GM15510 (cell line): Measurements from ENCODE around the gene ETV3.

ENCODE experiments used
- POLR2A ChIP-seq: IDR thresholded peaks from 3 replicates; pipeline ENCODE4 v1.6.1; 2011; ENCODE audit warnings: borderline replicate concordance; ENCODE audit not compliant: insufficient read length; ENCODE audit errors: extremely low read depth

Gene ETV3

DNA sequence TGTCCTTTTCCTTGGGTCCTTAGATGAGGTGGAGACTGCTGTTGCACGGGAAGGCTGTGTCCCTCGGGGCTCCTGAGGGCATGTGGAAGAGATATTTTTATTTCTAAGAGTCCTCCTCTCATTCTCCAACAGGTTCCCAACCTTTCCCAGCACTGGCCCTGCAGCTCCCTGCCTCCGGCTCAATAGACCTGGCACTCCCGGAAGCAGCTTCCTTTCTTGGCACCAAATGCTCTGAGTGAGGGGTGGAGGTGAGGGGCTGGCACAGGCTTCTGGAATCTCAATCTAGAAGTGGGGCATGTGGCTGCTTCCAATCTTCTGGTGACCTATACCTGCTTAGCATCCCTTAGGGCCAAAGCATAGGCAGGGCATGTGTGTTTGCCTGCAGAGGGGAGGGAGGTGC is 43.1 kb downstream of the ETV3 start:
- TF ChIP-seq POLR2A = no peak

DNA sequence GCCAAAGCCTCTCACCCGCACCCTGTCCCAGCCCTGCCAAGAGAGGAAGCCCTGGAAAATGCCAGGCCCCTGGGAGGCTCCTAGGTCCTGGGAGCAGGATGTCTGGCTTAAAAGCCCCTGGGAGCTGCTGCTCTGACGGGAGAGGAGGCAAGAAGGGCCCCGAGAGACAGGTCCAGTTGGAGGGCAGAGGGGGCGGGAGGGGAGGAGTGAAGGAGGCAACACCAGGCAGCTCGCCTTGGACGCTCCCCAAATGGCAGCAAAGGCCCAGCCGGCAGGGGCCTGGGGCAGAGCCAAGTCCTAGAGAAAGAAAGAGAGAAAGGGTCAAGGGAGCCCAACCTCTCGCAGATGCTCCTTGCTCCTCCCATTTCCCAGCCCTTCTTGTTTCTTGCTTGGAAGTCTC is 45.4 kb downstream of the ETV3 start:
- no peak for TF ChIP-seq POLR2A

DNA sequence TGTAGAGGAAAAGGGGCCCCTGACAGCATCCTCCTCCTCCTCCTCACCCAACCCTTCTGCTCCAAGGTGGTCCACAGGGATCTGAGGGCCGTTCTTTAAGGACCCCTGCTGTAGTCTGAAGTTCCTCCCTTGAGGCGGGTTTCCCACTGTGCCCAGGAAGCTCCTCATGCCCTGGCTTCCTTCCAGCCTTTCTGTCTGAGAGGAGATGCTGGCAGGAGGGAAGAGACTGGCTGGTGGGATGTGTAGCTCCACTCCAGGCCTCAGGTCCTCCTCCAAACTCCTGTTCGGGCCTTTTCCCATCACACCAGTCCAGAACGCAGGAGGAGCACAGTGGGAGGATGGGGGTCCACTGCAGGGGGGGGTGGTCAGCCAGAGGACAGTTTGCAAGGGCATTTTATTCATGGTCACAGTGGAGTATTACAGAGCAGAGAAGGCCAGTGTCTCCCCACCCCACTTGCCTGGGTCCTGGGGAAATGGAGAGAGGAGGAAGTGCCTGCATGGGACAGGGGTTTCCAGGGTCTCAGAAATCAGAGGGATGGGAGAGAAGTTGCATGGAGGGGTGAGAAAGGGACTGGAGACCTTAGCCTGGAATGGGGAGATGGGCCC is 46.4 kb downstream of the ETV3 start:
- no peak for TF ChIP-seq POLR2A

DNA sequence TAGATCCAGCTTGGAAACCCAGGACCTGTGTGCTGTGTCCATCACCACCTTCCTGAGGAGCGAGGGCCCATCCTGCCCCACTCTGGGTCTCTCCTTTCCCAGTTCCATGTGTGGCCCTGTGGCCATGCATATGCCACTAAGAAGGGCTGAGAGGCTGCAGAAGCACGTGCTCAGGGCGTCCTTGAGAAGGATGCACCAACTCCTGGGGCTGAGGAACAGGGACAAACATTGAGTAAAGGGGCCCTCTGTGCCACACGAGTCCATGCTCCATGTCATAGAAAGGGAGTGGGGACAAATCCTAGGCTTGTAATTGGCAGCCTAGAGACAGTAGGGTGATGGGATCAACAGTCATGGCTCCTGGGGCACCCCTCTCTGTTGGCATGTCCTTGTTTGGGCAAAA is 47.0 kb downstream of the ETV3 start:
- no peak for TF ChIP-seq POLR2A

DNA sequence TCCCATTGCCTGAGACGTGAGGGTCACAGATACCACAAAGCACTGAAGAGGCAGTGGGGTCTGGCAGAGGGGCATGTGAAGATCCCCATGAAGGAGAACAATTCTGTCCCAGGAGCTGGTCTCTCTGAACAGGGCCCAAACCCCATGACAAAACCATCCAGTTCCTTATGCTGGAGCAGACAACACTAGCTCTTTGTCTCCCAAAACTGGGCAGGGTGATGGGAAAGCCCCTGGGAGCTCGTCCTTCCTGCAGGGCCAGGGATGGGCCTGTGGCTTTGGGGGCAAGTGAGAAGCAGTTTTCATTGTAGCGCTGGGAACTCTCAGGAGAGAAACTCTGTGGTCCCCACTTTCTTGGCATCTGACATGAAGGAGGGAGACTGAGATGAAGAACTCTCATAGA is 47.4 kb downstream of the ETV3 start:
- TF ChIP-seq POLR2A = no peak

DNA sequence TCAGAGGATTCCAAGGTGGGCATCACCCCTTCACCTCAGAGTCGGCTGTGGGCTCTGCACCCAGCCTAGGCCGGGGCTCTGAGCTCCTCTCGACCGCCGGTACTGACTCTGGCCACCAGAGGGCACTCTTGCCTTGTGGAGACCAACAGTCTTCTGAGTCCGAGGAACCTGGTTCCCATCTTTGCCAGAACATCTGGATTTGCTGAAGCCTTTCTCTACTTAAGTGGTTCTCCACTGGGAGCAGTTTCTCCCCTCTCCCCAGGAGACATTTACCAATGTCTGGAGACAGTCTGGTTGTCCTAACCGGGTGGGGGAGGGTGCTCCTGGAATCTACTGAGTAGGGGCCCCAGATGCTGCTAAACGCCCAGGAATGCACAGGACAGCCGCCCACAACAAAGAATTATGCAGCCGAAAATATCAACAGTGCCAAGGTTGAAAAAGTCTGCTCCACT is 48.0 kb downstream of the ETV3 start:
- no peak for TF ChIP-seq POLR2A

DNA sequence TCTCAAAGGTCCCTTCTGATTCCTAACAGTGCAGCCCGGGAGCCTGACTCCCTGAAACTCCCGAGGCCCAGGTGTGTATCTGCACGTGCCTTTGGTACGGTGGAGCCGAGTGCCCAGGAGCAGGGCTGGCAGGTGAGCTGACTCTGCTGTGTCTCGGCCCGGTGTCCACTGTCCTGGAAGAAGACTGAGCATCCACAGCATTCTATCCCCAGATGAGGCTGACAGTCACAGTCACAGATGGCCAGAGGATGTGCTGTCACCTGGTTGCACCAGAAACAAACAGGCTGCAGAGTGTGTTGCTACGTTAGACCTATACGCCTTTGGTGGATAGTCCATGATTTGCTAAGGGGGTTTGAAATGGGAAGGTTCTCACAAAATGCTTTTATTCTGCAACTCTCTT is 48.4 kb downstream of the ETV3 start:
- no peak for TF ChIP-seq POLR2A

DNA sequence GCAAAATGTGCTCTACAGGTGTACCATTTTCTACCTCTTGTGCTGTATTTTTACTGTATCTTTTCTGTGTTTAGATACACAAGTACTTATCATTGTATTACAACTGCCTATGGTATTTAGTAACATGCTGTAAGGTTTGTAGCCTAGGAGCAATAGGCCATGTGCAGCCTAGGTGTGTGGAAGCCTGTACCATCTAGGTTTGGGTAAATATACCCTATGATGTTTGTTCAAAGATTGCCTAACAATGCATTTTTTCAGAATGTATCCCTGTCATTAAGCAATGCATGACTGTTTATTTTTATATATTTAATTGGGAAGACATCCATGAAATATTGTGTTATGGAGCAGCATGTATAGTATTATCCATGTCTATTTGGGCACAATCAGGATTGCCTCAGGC is 49.6 kb downstream of the ETV3 start:
- TF ChIP-seq POLR2A = no peak

DNA sequence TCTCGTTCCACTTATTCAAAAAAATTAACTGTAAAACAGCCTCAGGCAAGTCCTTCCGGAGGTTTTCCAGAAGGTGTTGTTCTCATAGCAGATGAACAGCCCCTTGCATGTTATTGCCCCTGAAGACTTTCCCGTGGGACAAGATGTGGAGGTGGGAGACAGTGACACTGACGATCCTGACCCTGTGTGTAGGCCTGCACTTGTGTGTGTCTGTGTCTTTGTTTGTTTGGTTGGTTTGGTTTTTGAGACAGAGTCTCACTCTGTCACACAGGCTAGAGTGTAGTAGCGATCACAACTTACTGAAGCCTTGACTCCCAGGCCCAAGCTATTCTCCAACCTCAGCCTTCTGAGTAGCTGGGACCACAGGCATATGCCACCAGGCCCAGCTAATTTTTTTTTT is 51.2 kb downstream of the ETV3 start:
- no peak for TF ChIP-seq POLR2A

DNA sequence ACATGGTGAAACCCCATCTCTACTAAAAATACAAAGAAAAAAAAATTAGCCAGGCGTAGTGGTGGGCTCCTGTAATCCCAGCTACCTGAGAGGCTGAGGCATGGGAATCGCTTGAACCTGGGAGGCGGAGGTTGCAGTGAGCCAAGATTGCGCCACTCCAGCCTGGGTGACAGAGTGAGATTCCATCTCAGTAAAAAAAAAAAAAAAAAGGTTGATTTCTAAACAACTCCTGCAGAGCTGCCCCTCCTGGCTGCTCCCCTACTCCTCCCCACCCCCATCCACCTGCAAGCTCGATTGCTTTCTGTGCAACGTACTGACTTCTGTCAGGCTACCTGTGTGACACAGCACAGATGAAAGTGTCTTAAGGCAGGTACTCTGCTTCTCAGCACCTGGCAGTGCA is 51.9 kb downstream of the ETV3 start:
- TF ChIP-seq POLR2A = no peak

DNA sequence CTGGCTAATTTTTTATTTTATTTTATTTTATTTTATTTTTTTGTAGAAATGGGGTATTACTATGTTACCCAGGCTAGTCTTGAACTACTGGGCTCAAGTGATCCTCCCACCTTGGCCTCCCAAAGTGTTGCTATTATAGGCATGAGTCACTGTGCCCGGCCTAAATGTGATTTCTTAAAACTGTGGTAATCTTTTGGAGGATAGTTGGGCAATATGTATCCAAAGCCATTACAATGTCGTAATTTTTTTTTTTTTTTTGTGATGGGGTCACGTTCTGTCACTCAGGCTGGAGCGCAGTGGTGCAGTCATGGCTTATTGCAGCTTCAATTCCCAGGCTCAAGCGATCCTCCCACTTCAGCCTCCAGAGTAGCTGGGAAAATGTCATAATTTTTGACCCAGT is 52.8 kb downstream of the ETV3 start:
- no peak for TF ChIP-seq POLR2A

DNA sequence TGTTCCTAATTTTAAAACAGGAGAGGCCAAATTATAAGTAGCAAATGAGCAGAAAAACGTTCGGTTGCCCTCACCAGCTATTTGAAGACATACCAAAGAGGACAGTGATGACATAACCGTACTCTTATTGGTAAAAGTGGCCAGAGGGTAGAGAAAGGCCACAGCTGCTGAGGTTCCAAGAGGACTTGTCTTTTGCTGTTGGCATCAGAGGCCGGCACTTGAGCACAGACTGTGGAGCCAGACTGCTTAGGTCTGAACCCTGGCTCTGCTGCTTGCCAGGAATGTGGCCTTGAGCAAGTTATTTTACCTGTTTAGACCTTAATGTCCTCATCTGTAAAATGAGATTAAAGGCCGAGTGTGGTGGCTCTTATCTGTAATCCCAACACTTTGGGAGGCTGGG is 53.5 kb downstream of the ETV3 start:
- no peak for TF ChIP-seq POLR2A

DNA sequence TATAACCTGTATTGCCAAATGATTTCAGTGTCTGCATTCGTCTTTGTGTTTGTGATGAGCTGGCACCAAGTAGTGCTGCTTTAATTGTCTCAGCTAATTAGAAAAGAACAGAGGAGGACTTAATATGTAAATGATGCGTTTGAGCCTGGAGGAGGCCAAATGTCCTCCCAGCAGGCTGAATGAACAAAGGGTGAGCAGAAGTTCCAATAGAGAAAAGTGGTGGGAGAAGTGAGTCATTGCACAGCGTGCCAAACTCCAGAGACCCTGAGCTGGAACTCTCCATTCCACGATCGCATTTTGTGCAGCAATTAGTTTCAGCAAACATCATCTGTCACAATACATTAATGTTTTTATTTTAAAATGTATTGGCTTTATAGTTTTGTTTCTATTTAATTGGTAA is 56.5 kb downstream of the ETV3 start:
- TF ChIP-seq POLR2A = no peak

DNA sequence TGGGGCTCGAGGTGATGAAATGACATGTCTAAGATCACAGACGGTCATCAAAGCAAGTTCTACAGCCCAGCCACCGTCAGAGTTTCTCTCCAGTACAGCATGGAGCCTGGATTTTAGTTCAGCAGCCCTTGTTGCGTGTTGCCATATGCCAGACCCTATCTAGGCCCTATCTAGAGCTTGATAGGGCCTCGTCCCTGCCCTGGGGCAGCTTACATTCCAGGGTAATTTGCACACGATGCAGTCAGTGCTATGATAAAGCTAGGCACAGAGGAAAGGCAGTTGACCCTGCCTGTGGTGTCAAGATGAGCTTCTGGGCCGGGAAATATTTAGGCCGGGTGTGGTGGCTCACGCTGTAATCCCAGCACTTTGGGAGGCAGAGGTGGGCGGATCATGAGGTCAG is 57.5 kb downstream of the ETV3 start:
- TF ChIP-seq POLR2A = no peak

DNA sequence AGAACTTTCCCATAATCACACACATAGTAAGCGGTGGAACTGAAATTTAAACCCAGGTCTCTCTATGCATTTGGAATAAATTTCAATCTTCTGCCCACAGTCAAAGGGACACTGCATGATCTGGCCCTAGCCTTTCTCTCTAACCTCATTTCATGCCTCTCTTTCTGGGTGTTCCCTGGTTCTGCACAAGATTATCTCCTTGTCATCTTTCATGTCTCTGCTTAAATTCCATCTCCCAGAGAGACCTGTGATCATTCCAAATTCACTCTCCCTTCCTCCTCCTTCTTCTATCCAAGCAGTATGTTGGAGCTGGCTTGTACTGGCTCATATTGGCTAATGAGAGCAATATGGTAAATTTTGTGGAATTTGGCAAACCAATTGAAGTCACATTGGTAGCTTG is 60.8 kb downstream of the ETV3 start:
- no peak for TF ChIP-seq POLR2A

DNA sequence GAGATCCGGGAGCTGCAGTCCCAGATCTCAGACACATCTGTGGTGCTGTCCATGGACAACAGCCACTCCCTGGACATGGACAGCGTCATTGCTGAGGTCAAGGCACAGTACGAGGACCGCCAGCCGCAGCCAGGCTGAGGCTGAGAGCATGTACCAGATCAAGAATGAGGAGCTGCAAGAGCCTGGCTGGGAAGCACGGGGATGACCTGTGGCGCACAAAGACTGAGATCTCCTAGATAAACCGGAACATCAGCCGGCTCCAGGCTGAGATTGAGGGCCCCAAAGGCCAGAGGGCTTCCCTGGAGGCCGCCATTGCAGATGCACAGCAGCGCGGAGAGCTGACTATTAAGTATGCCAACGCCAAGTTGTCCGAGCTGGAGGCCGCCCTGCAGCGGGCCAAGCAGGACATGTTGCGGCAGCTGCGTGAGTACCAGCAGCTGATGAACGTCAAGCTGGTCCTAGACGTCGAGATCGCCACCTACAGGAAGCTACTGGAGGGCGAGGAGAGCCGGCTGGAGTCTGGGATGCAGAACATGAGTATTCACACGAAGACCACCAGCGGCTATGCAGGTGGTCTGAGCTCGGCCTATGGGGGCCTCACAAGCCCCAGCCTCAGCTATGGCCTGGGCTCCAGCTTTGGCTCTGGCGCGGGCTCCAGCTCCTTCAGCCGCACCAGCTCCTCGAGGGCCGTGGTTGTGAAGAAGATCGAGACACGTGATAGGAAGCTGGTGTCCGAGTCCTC is 64.1 kb downstream of the ETV3 start:
- TF ChIP-seq POLR2A = no peak
